ENCODE measurements around the gene BLCAP. TPM values are rescaled to one million over a fixed set of nuclear protein-coding genes. Genes with fewer than 3 reads are reported as not detected.

BLCAP gene
- total RNA-seq, 2 donors from 2014 or later: 66.6 to 78.7 TPM

GRCh38 chr20:37515876-37516275, 11.8 kb downstream of the BLCAP start:
- TF ChIP-seq CTCF (IDR thresholded peaks at IDR 0.05): no peak
- no peak overlapping the region for H3K27ac ChIP-seq
- H3K36me3 ChIP-seq: peaks cover 44% of the 10 kb centered on the region
- DNase-seq (ENCODE audit: low spot score): no peak
- peaks cover 0 to 44% of the 10 kb centered on the region in 2 donors for H3K4me1 ChIP-seq
- H3K27me3 ChIP-seq: no peaks in the 10 kb centered on the region
- no peaks in the 10 kb centered on the region for H3K9me3 ChIP-seq
- H3K4me3 ChIP-seq: no peak overlapping the region

DNA sequence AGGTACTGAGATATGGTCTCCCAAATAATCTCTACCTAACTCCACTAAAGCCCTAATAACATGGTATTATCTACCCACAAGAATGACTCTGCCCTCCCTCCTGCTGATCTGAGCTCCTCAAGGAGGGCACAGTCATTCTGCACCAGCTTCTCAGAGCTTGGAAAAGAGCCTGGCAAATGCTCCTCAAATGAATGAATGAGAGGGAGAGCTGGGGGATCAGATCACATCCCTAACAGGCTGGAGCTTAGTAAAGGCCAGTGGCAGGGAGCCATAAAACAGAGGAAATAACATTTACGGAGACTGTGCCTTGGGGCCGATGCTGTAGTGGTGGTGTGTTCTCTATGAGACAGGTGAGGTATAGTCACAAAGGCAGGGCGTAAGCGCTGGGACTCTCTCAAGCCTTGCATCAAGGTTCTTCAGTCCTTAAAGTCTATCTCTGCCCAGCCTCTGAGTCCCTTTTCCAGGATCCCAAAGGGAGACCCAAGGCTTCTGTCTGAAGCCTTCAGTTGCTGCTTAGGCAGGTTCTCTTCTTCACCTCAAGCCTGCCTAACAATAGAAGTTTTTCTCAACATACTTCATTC, 13.8 kb downstream of the BLCAP start:
- Histone ChIP-seq H3K36me3 (peaks cover 47% of the 10 kb centered on the region), H3K27me3 (no peaks in the 10 kb centered on the region), H3K4me3 (no peak overlapping the region), H3K27ac (no peak overlapping the region), H3K4me1 (peaks cover 0 to 23% of the 10 kb centered on the region in 2 donors), H3K9me3 (no peaks in the 10 kb centered on the region)
- TF ChIP-seq CTCF (IDR thresholded peaks at IDR 0.05): no peak
- no peak for DNase-seq (ENCODE audit: low spot score)

DNA sequence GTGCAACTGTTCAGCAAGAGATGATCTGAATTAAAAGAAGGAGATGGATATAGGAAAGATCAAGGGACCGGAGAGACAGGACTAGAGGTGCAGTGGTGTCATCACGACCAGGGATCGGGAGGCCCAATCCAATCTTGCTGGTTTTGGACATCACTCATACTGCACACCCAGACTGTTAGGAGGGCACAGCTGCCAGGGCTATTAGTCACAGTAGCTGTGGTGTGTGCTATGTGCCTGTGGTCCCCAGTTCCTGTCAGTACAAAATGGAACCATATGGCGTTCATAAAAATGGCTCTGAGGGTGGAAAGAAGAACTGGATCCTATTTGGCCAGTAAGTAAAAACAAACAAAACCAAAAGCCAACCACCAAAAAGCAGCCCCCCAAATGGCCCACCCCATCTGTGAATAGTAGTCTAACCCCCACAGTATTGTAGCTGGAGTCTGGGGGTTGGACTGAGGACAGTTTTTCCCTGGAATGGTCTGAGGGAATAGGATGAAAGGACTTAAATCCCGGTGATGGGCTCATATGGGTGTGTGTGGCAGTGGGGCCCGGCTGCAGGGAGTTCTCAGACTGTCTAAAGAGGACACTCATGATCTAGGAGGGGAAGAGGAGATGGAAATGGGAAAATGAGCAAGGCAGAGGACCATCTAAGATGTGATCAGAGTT, 15.9 kb downstream of the BLCAP start:
- H3K4me1 ChIP-seq: peaks cover 0 to 3% of the 10 kb centered on the region in 2 donors
- no peak for TF ChIP-seq CTCF (IDR thresholded peaks at IDR 0.05)
- no peak overlapping the region for H3K27ac ChIP-seq
- DNase-seq (ENCODE audit: low spot score): no peak
- H3K36me3 ChIP-seq: peaks cover 43% of the 10 kb centered on the region
- H3K9me3 ChIP-seq: no peaks in the 10 kb centered on the region
- H3K27me3 ChIP-seq: no peaks in the 10 kb centered on the region
- H3K4me3 ChIP-seq: no peak overlapping the region

DNA sequence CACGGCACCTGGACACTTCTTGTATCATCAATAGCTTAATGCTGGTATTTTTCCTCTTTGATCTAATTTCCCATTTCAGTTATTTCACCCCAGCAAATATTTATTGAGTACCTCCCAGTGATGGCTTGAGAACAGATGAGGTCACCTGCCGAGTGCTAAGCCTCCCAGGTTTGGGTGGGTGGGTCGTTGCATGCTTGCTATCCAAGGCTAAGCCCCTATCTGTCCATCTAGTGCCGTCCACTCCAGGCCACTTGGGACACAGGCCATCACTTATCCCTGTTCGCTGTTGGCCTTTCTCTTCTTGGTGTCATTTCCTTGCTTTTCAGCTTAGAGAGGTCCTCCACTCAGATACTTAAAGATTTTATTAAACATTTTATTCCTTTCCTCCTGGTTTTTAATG, 17.4 kb downstream of the BLCAP start:
- Histone ChIP-seq H3K36me3 (peaks cover 41% of the 10 kb centered on the region), H3K9me3 (no peaks in the 10 kb centered on the region), H3K27ac (no peak overlapping the region), H3K27me3 (no peaks in the 10 kb centered on the region), H3K4me1 (no peaks in the 10 kb centered on the region), H3K4me3 (no peak overlapping the region)
- no peak for TF ChIP-seq CTCF (IDR thresholded peaks at IDR 0.05)
- DNase-seq (ENCODE audit: low spot score): no peak

DNA sequence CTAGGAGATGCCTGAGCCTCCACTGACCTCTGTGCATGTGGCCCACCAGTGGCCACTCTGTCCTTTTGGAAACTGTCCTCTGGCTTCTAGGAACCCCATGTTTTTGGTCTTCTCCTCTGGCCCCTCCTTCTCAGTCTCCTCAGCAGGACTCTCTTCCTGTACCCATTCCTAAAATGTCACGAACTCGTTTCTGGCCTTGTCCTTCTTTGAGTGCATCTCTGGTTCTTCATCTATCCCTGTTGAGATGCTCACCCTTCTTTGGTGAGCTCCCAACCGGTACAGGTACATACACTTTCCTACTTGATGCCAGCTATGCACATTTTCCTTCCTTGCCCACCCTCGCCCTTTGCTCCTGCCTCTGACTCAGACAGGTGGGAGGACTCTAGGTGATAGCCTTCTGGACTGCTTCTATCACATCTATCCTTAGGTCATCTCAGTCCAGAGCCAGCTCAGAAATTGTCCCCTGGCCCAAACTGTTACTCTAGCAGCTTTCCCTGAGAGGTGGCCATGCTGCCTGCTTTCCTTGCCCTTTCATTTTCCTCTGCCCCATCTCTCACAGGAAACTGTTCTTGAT, 21.4 kb downstream of the BLCAP start:
- no peak for DNase-seq (ENCODE audit: low spot score)
- Histone ChIP-seq H3K27me3 (no peaks in the 10 kb centered on the region), H3K4me1 (no peaks in the 10 kb centered on the region), H3K27ac (no peak overlapping the region), H3K9me3 (no peaks in the 10 kb centered on the region), H3K4me3 (no peak overlapping the region), H3K36me3 (peaks cover 16% of the 10 kb centered on the region)
- no peak for TF ChIP-seq CTCF (IDR thresholded peaks at IDR 0.05)

Measured in right atrium auricular region (tissue), 2 donors.